Heart left ventricle (tissue), 13 donors: ENCODE data around the gene PGM1.

Experiments
- POLR2A ChIP-seq, 2 donors: fragments of 450-650 bp; IDR thresholded peaks; one replicate each; pipeline ENCODE4 v1.6.1; 2017; ENCODE audit warnings: antibody characterized with exemption in 2 of 2, mild to moderate bottlenecking in 2 of 2, moderate library complexity in 2 of 2
- TF ChIP-seq, protein P1 (sequence below), 12 donors: fragments of 200-600 bp; sonication (generic) in 4 of 12; IDR thresholded peaks; one replicate each; pipeline versions ENCODE4 v1.5.0 to v1.8.0; 2018 to 2022; ENCODE audit warnings: antibody characterized with exemption in 12 of 12, mild to moderate bottlenecking in 5 of 12
- donor health status: ischemic (EF 13 %, LVEDD 7.1; RV severe dilation, severe dysfunction).
- donor health status: DM: no; HTN: yes; CAD: no.
- donor health status: DM: no; HTN: no; CAD: no.
- donor health status: ischemic (EF 25% LVEDD 6.9; RV normal size, moderate dysfunction).
- donor health status: ischemic (EF 25% LVEDD 5.7; RV mildly dilated, moderate dysfunction).
- donor health status: ischemic (EF 35%, LVEDD 5.7; RV mildly dilated, moderate dysfunction).
- donor health status: nonischemic (EF 11% LVEDD 7.7; RV severe dilation, severe dysfunction).
- donor health status: DM: yes; HTN: yes; CAD: no.
- donor health status: PGD.
- donor health status: ischemic (EF 29% LVEDD 5.4; RV normal size, mild dysfunction).
- donor health status: nonischemic (EF 23%, LVEDD 6.1; RV moderate dilation, normal function).

DNA sequence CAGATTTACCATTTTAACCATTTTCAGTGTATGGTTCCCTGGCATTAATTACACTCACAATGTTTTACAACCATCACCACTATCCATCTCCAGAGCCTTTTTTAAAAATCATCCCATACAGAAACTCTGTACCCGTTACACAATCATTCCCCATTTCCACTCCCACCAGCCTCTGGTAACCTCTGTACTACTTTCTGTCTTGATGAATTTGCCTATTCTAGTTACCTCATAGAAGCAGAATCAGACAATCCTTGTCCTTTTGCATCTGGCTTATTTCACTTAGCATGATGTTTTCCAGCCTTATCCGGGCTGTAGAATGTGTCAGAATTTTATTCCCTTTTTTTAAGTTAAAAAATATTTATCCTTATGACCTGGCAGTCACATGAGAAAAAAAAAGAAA, 33.0 kb downstream of the PGM1 start:
- TF ChIP-seq, protein P1, sequence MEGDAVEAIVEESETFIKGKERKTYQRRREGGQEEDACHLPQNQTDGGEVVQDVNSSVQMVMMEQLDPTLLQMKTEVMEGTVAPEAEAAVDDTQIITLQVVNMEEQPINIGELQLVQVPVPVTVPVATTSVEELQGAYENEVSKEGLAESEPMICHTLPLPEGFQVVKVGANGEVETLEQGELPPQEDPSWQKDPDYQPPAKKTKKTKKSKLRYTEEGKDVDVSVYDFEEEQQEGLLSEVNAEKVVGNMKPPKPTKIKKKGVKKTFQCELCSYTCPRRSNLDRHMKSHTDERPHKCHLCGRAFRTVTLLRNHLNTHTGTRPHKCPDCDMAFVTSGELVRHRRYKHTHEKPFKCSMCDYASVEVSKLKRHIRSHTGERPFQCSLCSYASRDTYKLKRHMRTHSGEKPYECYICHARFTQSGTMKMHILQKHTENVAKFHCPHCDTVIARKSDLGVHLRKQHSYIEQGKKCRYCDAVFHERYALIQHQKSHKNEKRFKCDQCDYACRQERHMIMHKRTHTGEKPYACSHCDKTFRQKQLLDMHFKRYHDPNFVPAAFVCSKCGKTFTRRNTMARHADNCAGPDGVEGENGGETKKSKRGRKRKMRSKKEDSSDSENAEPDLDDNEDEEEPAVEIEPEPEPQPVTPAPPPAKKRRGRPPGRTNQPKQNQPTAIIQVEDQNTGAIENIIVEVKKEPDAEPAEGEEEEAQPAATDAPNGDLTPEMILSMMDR (IDR thresholded peaks at IDR 0.05): no peak
- TF ChIP-seq POLR2A (IDR thresholded peaks at IDR 0.05): no peak
